HepG2 (cell line): ENCODE measurements around the gene NAV3. TPM values are rescaled to one million over a fixed set of nuclear protein-coding genes. Genes with fewer than 3 reads are reported as not detected.

Experiments used
- ATAC-seq: fragments of 200-7000 bp; cut with Tn5 transposase; 3 replicates; pipeline ENCODE4 v1.9.1; 2020; ENCODE audit warnings: mild to moderate bottlenecking, moderate library complexity
- BruUV-seq: library from RNA; stranded (reverse); fragments of 400-500 nt; replicated peaks from 2 replicates; lab custom pipeline; 2021; lab: Mats Ljungman, UMichigan
- CTCF ChIA-PET: fragments of 300-600 bp; formaldehyde crosslinking; extraction: SDS; loops from one replicate; lab custom pipeline; 2021; ENCODE audit warnings: low total read pairs, inconsistent platforms, low intra/inter-chr PET ratio; lab: Yijun Ruan, JAX
- POLR2A ChIA-PET: fragments of 350-600 bp; sonication (Branson Sonifier 250); formaldehyde crosslinking; loops from one replicate; lab custom pipeline; 2020; ENCODE audit warnings: antibody characterized with exemption, inconsistent platforms; lab: Yijun Ruan, JAX
- DNase-seq: peaks from one replicate; pipeline ENCODE4 v3.0.0-alpha.2; 2015; ENCODE audit warnings: low spot score
- FAIRE-seq: peaks from 3 replicates; lab custom pipeline; 2011; peaks lifted over from hg19 to GRCh38; lab: Jason Lieb, UNC
- H2AFZ ChIP-seq: one replicate; pipeline ENCODE4 v1.6.1; 2011; ENCODE audit warnings: low read length, inconsistent platforms
- H3K27ac ChIP-seq: fragments of 300-600 bp; 3 replicates; pipeline ENCODE4 v1.8.0; 2011; ENCODE audit warnings: mixed run types, mild to moderate bottlenecking, mixed read lengths, low read length, inconsistent platforms; ENCODE audit not compliant: insufficient read depth; ENCODE audit errors: extremely low read length
- H3K27me3 ChIP-seq, 2 experiments: fragments of 200-600 bp in 1 of 2; 2 replicates in 1 of 2; 3 replicates in 1 of 2; pipeline versions ENCODE4 v1.6.0 to v1.8.0; 2011; ENCODE audit warnings: low read length in 2 of 2, mild to moderate bottlenecking in 2 of 2, moderate library complexity in 2 of 2, inconsistent platforms in 1 of 2; ENCODE audit not compliant: insufficient read depth in 2 of 2, control insufficient read depth in 1 of 2
- H3K36me3 ChIP-seq, 2 experiments: fragments of 200-600 bp in 1 of 2; replicated peaks in 1 of 2; 2 replicates in 1 of 2; 3 replicates in 1 of 2; pipeline versions ENCODE4 v1.5.1 to v1.8.0; 2011; ENCODE audit warnings: low read length in 2 of 2, inconsistent platforms in 1 of 2; ENCODE audit not compliant: insufficient read depth in 2 of 2, control insufficient read depth in 1 of 2
- H3K4me1 ChIP-seq: 2 replicates; pipeline ENCODE4 v1.5.1; 2012; ENCODE audit warnings: low read length, inconsistent platforms; ENCODE audit not compliant: insufficient read depth
- H3K4me2 ChIP-seq: 2 replicates; pipeline ENCODE4 v1.6.0; 2011; ENCODE audit warnings: low read depth, low read length, inconsistent platforms
- H3K4me3 ChIP-seq, 3 experiments: fragments of 200-600 bp in 1 of 3; sonication (generic), shearing (Covaris generic) in 1 of 3; replicated peaks in 1 of 3; 2 replicates each; pipeline ENCODE4 v1.5.1; 2011 to 2016; ENCODE audit warnings: low read length in 3 of 3, inconsistent platforms in 2 of 3, low read depth in 2 of 3, mild to moderate bottlenecking in 2 of 3, control low read depth in 1 of 3, mixed read lengths in 1 of 3; ENCODE audit not compliant: insufficient read depth in 1 of 3
- H3K79me2 ChIP-seq: one replicate; pipeline ENCODE4 v1.6.1; 2011; ENCODE audit warnings: low read length, inconsistent platforms; ENCODE audit not compliant: insufficient read depth
- H3K9ac ChIP-seq: 2 replicates; pipeline ENCODE4 v1.6.0; 2011; ENCODE audit warnings: mild to moderate bottlenecking, low read depth, low read length, inconsistent platforms; ENCODE audit not compliant: insufficient read depth
- H3K9me3 ChIP-seq: 2 replicates; pipeline ENCODE4 v1.5.1; 2012; ENCODE audit warnings: mild to moderate bottlenecking, low read length
- H4K20me1 ChIP-seq: 2 replicates; pipeline ENCODE4 v1.6.0; 2011; ENCODE audit warnings: inconsistent platforms, mild to moderate bottlenecking, low read length, moderate library complexity; ENCODE audit not compliant: insufficient read depth
- AGO1 ChIP-seq: fragments of 200-400 bp; formaldehyde crosslinking; IDR thresholded peaks from 2 replicates; pipeline ENCODE4 v1.6.1; 2017; ENCODE audit warnings: mild to moderate bottlenecking, low read depth, low read length, moderate library complexity; ENCODE audit not compliant: poor library complexity, severe bottlenecking
- ATF4 ChIP-seq, 2 experiments: fragments of 450-650 bp in 1 of 2; sonication (generic) in 1 of 2; formaldehyde crosslinking; IDR thresholded peaks; 2 replicates each; pipeline versions ENCODE4 v1.5.0 to v1.8.0; 2020 to 2022; ENCODE audit warnings: mild to moderate bottlenecking in 1 of 2, missing genetic modification reagents in 1 of 2
- CHD4 ChIP-seq: fragments of 200-600 bp; sonication (generic); IDR thresholded peaks from 2 replicates; pipeline ENCODE4 v1.7.0; 2017; ENCODE audit warnings: mild to moderate bottlenecking, low read length, borderline replicate concordance
- EHMT2 ChIP-seq: fragments of 200-600 bp; sonication (generic); IDR thresholded peaks from 2 replicates; pipeline ENCODE4 v1.7.0; 2017; ENCODE audit warnings: antibody characterized with exemption, low read depth, low read length, borderline replicate concordance
- ELK4 ChIP-seq: sonication (generic); formaldehyde crosslinking; IDR thresholded peaks from 2 replicates; pipeline ENCODE4 v1.9.0; 2021; ENCODE audit warnings: missing genetic modification reagents, borderline replicate concordance
- GABPA ChIP-seq, 2 experiments: IDR thresholded peaks; 2 replicates each; pipeline ENCODE4 v1.6.1; 2011 to 2016; ENCODE audit warnings: low read depth in 2 of 2, low read length in 1 of 2, missing biosample characterization in 1 of 2, missing genetic modification characterization in 1 of 2
- MZF1 ChIP-seq: sonication (generic); formaldehyde crosslinking; IDR thresholded peaks from 2 replicates; pipeline ENCODE4 v1.8.1; 2023; ENCODE audit warnings: mild to moderate bottlenecking, missing genetic modification reagents, borderline replicate concordance
- PRDM4 ChIP-seq: sonication (generic); formaldehyde crosslinking; IDR thresholded peaks from 2 replicates; pipeline ENCODE4 v1.9.0; 2021; ENCODE audit warnings: missing genetic modification reagents, borderline replicate concordance
- RARA ChIP-seq: IDR thresholded peaks from 2 replicates; pipeline ENCODE4 v1.6.1; 2016; ENCODE audit warnings: missing genetic modification reagents, missing compliant biosample characterization
- ZKSCAN5 ChIP-seq: sonication (generic); formaldehyde crosslinking; IDR thresholded peaks from 2 replicates; pipeline ENCODE4 v1.5.1; 2020; ENCODE audit warnings: mild to moderate bottlenecking, missing genetic modification reagents
- ZMYM4 ChIP-seq: sonication (generic); formaldehyde crosslinking; IDR thresholded peaks from 2 replicates; pipeline ENCODE4 v1.8.1; 2023; ENCODE audit warnings: mild to moderate bottlenecking, missing genetic modification reagents
- ZNF207 ChIP-seq: fragments of 450-650 bp; IDR thresholded peaks from 2 replicates; pipeline ENCODE4 v1.6.1; 2016; ENCODE audit warnings: antibody characterized with exemption, borderline replicate concordance
- ZNF33A ChIP-seq: sonication (generic); formaldehyde crosslinking; IDR thresholded peaks from 2 replicates; pipeline ENCODE4 v1.5.1; 2020; ENCODE audit warnings: missing genetic modification reagents, mild to moderate bottlenecking, moderate library complexity, borderline replicate concordance
- ZNF501 ChIP-seq: sonication (generic); formaldehyde crosslinking; IDR thresholded peaks from 2 replicates; pipeline ENCODE4 v1.5.1; 2020; ENCODE audit warnings: mild to moderate bottlenecking, moderate library complexity, missing genetic modification reagents
- ZNF619 ChIP-seq: sonication (generic); formaldehyde crosslinking; IDR thresholded peaks from 2 replicates; pipeline ENCODE4 v1.4.0; 2020; ENCODE audit warnings: mild to moderate bottlenecking, missing genetic modification reagents
- in situ Hi-C: cut with HindIII; loops from 2 replicates; pipeline ENCODE4 v1.10.0; 2017; ENCODE audit warnings: low pct_unique_long_range_greater_than_20kb; ENCODE audit not compliant: extremely low pct_ligation_motif_present
- intact Hi-C: fragments of 100-400 bp; cut with micrococcal nuclease; formaldehyde crosslinking; loops from one replicate; pipeline ENCODE4 v1.10.0; 2022; ENCODE audit not compliant: unreplicated experiment
- polyA plus RNA-seq, 8 experiments: library from polyadenylated mRNA; depleted of rRNA in 3 of 8; stranded (reverse) in 7 of 8; unstranded in 1 of 8; fragments of >200 nt; fragmentation: Illumina TruSeq in 4 of 8; extraction: Trizol in 4 of 8; gene quantifications; 2 replicates each; pipeline versions ENCODE4 v1.2.1 to v1.2.3, GENCODE V29; 2011 to 2016; ENCODE audit warnings: low read depth in 4 of 8, missing spikeins in 1 of 8, mixed read lengths in 1 of 8; ENCODE audit not compliant: insufficient read depth in 1 of 8
- total RNA-seq, 5 experiments: library from RNA; depleted of rRNA; stranded (reverse); fragments of >200 nt; fragmentation: Illumina TruSeq; extraction: Trizol; gene quantifications; 2 replicates each; pipeline ENCODE4 v1.2.3, GENCODE V29; 2016; ENCODE audit warnings: low read depth in 1 of 5

Gene NAV3
- total and polyA plus RNA-seq, 2 of the 13 experiments (the other 11 are each of a cell fraction or from before 2014, with no cell fraction given) = 0.01 to 0.18 TPM

- no peak for TF ChIP-seq PRDM4
These were observed 229.5 kb downstream of the NAV3 start (continued) for GRCh38 chr12:78060186-78060585.

GRCh38 chr12:78062786-78063185 is 232.1 kb downstream of the NAV3 start:
- Histone ChIP-seq H3K9ac (no peak overlapping the region), H3K9me3 (no peaks in the 10 kb centered on the region), H2AFZ (no peak overlapping the region), H3K27ac (no peak overlapping the region), H3K4me3 (no peak overlapping the region), H3K27me3 (no peaks in the 10 kb centered on the region), H4K20me1 (no peaks in the 10 kb centered on the region), H3K4me2 (no peak overlapping the region), H3K79me2 (no peaks in the 10 kb centered on the region), H3K4me1 (no peaks in the 10 kb centered on the region), H3K36me3 (no peaks in the 10 kb centered on the region)
- POLR2A ChIA-PET = no interaction called here
- BruUV-seq = no TSS peak
- intact Hi-C loops = no loop called here
- ATAC-seq = no peak
- FAIRE-seq = no peak
- no peak for TF ChIP-seq ZNF207
- TF ChIP-seq GABPA (IDR thresholded peaks at IDR 0.05; ENCODE audit: low read depth, low read length) = no peak
- no peak for TF ChIP-seq GABPA (CRISPR knock-in tag; IDR thresholded peaks at IDR 0.05; ENCODE audit: low read depth)
- TF ChIP-seq AGO1 = no peak
- no peak for TF ChIP-seq ZKSCAN5 (CRISPR knock-in tag)
- TF ChIP-seq ZMYM4 (CRISPR knock-in tag) = no peak
- no peak for TF ChIP-seq ZNF33A (CRISPR knock-in tag)
- no peak for TF ChIP-seq RARA (CRISPR knock-in tag)
- no peak for TF ChIP-seq ELK4
- no peak for TF ChIP-seq EHMT2
- no peak for TF ChIP-seq ZNF619 (CRISPR knock-in tag)
- TF ChIP-seq ZNF501 (CRISPR knock-in tag) = no peak
- TF ChIP-seq MZF1 (CRISPR knock-in tag) = no peak
- no peak for TF ChIP-seq CHD4
- no peak for TF ChIP-seq ATF4 (CRISPR knock-in tag; IDR thresholded peaks at IDR 0.05)
- CTCF ChIA-PET = no interaction called here
- in situ Hi-C loops = no loop called here
- DNase-seq = peak; percentile 2
